GM19099 (cell line): ENCODE data around the gene OR5B2.

Source experiments
- POLR2A ChIP-seq: IDR thresholded peaks from 3 replicates; pipeline ENCODE4 v1.6.1; 2011; ENCODE audit warnings: low read depth; ENCODE audit not compliant: insufficient read length; ENCODE audit errors: extremely low read depth

Gene OR5B2

DNA sequence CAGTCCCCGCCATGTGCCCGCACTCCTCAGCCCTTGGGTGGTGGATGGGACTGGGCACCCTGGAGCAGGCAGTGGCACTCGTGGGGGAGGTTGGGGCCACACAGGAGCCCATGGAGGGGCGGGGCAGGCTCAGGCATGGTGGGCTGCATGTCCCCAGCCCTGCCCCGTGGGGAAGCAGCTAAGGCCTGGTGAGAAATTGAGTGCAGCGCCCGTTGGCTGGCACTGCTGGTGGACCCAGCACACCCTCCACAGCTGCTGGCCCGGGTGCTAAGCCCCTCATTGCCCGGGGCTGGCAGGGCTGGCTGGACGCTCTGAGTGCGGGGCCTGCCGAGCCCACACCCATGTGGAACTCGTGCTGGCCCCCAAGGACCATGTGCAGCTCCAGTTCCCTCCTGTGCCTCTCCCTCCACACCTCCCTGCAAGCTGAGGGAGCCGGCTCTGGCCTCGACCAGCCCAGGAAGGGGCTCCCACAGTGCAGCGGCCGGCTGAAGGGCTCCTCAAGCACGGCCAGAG lies 37.3 kb downstream of the OR5B2 start:
- no peak for TF ChIP-seq POLR2A
